ENCODE data around the gene OSBPL5.

DNA sequence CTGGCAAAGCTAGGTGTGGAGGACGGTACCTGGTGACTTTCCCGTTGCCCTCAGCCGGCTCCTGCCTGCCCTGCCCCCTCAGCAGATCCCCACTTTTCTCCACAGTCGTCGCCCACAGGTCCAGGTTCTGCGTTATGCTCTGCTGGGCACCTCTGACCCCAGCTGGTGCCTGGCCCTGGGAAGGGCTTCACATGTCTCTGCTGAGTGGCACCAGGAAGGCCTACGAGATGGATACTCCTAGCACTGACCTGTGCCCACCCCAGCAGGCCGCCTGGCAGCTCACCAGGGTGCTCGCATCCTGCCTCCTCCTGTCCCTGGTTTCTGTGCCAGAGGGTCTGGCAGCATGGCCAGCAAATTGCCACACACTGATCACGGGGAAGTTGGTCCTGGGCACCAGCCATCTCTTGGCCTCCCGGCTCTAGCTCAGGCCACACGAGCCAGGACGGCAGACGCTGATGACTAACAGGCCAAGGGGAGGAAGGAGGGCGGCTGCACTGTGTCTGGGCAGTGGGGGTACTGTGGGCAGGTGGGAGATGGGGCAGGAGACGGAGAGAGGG, 121.7 kb downstream of the OSBPL5 start:
- TF ChIP-seq ZNF174 (CRISPR knock-in tag; IDR thresholded peaks at IDR 0.05) (no peak), HCFC1 (IDR thresholded peaks at IDR 0.05; ENCODE audit: low read depth, low read length) (no peak), ZNF274 (IDR thresholded peaks at IDR 0.05; ENCODE audit: borderline replicate concordance, low read depth, low read length) (no peak), SPI1 (IDR thresholded peaks at IDR 0.05; ENCODE audit: borderline replicate concordance, low read depth, low read length) (no peak)
